Progenitor cell of endocrine pancreas (in vitro differentiated cells): ENCODE data around the gene ARG2. TPM values are rescaled to one million over a fixed set of nuclear protein-coding genes. Genes with fewer than 3 reads are reported as not detected.

ENCODE experiments used
- DNase-seq: peaks from one replicate; pipeline ENCODE4 v3.0.0; 2021; ENCODE audit warnings: low spot score; ENCODE audit not compliant: unreplicated experiment
- H3K27ac Mint-ChIP-seq: 2 replicates; pipeline ENCODE4 v1.8.0; 2021; ENCODE audit warnings: mild to moderate bottlenecking, moderate library complexity, mixed read lengths
- H3K27me3 Mint-ChIP-seq: 2 replicates; pipeline ENCODE4 v1.8.0; 2021; ENCODE audit warnings: mixed read lengths
- H3K36me3 Mint-ChIP-seq: 2 replicates; pipeline ENCODE4 v1.8.0; 2022; ENCODE audit warnings: mixed read lengths; ENCODE audit not compliant: insufficient read depth
- H3K4me1 Mint-ChIP-seq: 2 replicates; pipeline ENCODE4 v1.8.0; 2021; ENCODE audit warnings: low read depth, mixed read lengths
- H3K4me3 Mint-ChIP-seq: 2 replicates; pipeline ENCODE4 v1.8.0; 2021; ENCODE audit warnings: low read depth, mild to moderate bottlenecking, moderate library complexity, mixed read lengths
- H3K9me3 Mint-ChIP-seq: 2 replicates; pipeline ENCODE4 v1.8.0; 2021; ENCODE audit warnings: low read depth, mixed read lengths
- CTCF ChIP-seq: fragments of 200-600 bp; sonication (generic); IDR thresholded peaks from one replicate; pipeline ENCODE4 v1.5.0; 2021; ENCODE audit warnings: antibody characterized with exemption, mild to moderate bottlenecking; ENCODE audit not compliant: unreplicated experiment
- total RNA-seq: library from RNA; stranded (reverse); gene quantifications from 2 replicates; pipeline ENCODE4 v1.2.1, GENCODE V29; 2021

ARG2 gene
- total RNA-seq, 1 donor from 2014 or later, result 25.1 TPM

- Mint-ChIP-seq H3K36me3 (peaks cover 15% of the 10 kb centered on the region), H3K27ac (no peak overlapping the region), H3K4me3 (no peak overlapping the region), H3K27me3 (no peaks in the 10 kb centered on the region), H3K9me3 (no peaks in the 10 kb centered on the region), H3K4me1 (peaks cover 18% of the 10 kb centered on the region)
- no peak for TF ChIP-seq CTCF
- DNase-seq, result no peak
Observed at GRCh38 chr14:67573228-67574010, 46.3 kb upstream of the ARG2 start.

- TF ChIP-seq CTCF, result no peak
- H3K36me3 Mint-ChIP-seq, result peaks cover 18% of the 10 kb centered on the region
- H3K4me1 Mint-ChIP-seq, result peaks cover 18% of the 10 kb centered on the region
- no peak overlapping the region for H3K27ac Mint-ChIP-seq
- no peak for DNase-seq
- no peak overlapping the region for H3K4me3 Mint-ChIP-seq
- no peaks in the 10 kb centered on the region for H3K27me3 Mint-ChIP-seq
- H3K9me3 Mint-ChIP-seq, result no peaks in the 10 kb centered on the region
Observed at GRCh38 chr14:67574156-67574555, 45.6 kb upstream of the ARG2 start.

- H3K4me1 Mint-ChIP-seq, result peaks cover 18% of the 10 kb centered on the region
- no peaks in the 10 kb centered on the region for H3K27me3 Mint-ChIP-seq
- no peak overlapping the region for H3K4me3 Mint-ChIP-seq
- H3K27ac Mint-ChIP-seq, result no peak overlapping the region
- peaks cover 20% of the 10 kb centered on the region for H3K36me3 Mint-ChIP-seq
- H3K9me3 Mint-ChIP-seq, result no peaks in the 10 kb centered on the region
- TF ChIP-seq CTCF, result no peak
- no peak for DNase-seq
Observed at GRCh38 chr14:67574806-67575205, 44.9 kb upstream of the ARG2 start.

GRCh38 chr14:67575684-67576083 is 44.0 kb upstream of the ARG2 start:
- Mint-ChIP-seq H3K4me3 (no peak overlapping the region), H3K4me1 (peaks cover 18% of the 10 kb centered on the region), H3K36me3 (peaks cover 21% of the 10 kb centered on the region), H3K27ac (peak overlapping the region; percentile 69), H3K27me3 (no peaks in the 10 kb centered on the region), H3K9me3 (no peaks in the 10 kb centered on the region)
- DNase-seq, result no peak
- TF ChIP-seq CTCF, result no peak

- Mint-ChIP-seq H3K36me3 (peaks cover 22% of the 10 kb centered on the region), H3K9me3 (no peaks in the 10 kb centered on the region), H3K4me1 (peaks cover 14% of the 10 kb centered on the region), H3K27ac (peak overlapping the region; percentile 84), H3K4me3 (no peak overlapping the region), H3K27me3 (no peaks in the 10 kb centered on the region)
- DNase-seq, result no peak
- no peak for TF ChIP-seq CTCF
Observed at GRCh38 chr14:67576216-67576955, 43.3 kb upstream of the ARG2 start.
